K562 (cell line): ENCODE results near the gene E2F2. TPM values are rescaled to one million over a fixed set of nuclear protein-coding genes. Genes with fewer than 3 reads are reported as not detected.
A peak's percentile ranks its signal among the peaks of the same experiment; 100 is the strongest.

Source experiments
- DDX20 ChIP-seq: fragments of 450-650 bp; IDR thresholded peaks from 2 replicates; pipeline ENCODE4 v1.6.1; 2016; ENCODE audit warnings: missing genetic modification characterization, low read depth, mild to moderate bottlenecking, missing compliant biosample characterization, moderate library complexity
- EGR1 ChIP-seq: fragments of 450-650 bp; conservative IDR thresholded peaks from 2 replicates; pipeline ENCODE4 v1.6.1; 2017; ENCODE audit warnings: mild to moderate bottlenecking
- ETV5 ChIP-seq: sonication (generic); formaldehyde crosslinking; IDR thresholded peaks from 2 replicates; pipeline ENCODE4 v1.4.0; 2020; ENCODE audit warnings: low read depth, mild to moderate bottlenecking, missing genetic modification reagents
- HNRNPLL ChIP-seq: fragments of 200-400 bp; formaldehyde crosslinking; IDR thresholded peaks from 2 replicates; pipeline ENCODE4 v1.6.1; 2017; ENCODE audit warnings: low read length, low read depth, mild to moderate bottlenecking; ENCODE audit not compliant: poor library complexity, severe bottlenecking
- KHSRP ChIP-seq: fragments of 450-650 bp; IDR thresholded peaks from 2 replicates; pipeline ENCODE4 v1.6.1; 2017
- MEF2D ChIP-seq: conservative IDR thresholded peaks from 2 replicates; pipeline ENCODE4 v1.6.1; 2016; ENCODE audit warnings: low read depth, missing genetic modification characterization, missing compliant biosample characterization
- MIER1 ChIP-seq: fragments of 450-650 bp; IDR thresholded peaks from 2 replicates; pipeline ENCODE4 v1.6.1; 2016; ENCODE audit warnings: antibody characterized with exemption, mild to moderate bottlenecking, low read depth
- NCOA1 ChIP-seq: fragments of 450-650 bp; IDR thresholded peaks from 2 replicates; pipeline ENCODE4 v1.6.1; 2016; ENCODE audit warnings: low read depth
- NONO ChIP-seq, 2 experiments: fragments of 200-400 bp in 1 of 2; fragments of 450-650 bp in 1 of 2; formaldehyde crosslinking in 1 of 2; IDR thresholded peaks; 2 replicates each; pipeline ENCODE4 v1.6.1; 2017; ENCODE audit warnings: low read depth in 2 of 2, mild to moderate bottlenecking in 2 of 2, moderate library complexity in 2 of 2, low read length in 1 of 2
- POLR2AphosphoS5 ChIP-seq: IDR thresholded peaks from 2 replicates; pipeline ENCODE4 v1.6.1; 2011; ENCODE audit warnings: mild to moderate bottlenecking, low read depth, low read length, moderate library complexity; ENCODE audit not compliant: control insufficient read depth, insufficient read depth
- POLR2H ChIP-seq: IDR thresholded peaks from 2 replicates; pipeline ENCODE4 v1.6.1; 2016; ENCODE audit warnings: missing genetic modification characterization, low read depth, mild to moderate bottlenecking, control low read depth, missing compliant biosample characterization, moderate library complexity
- SAFB ChIP-seq: fragments of 200-400 bp; formaldehyde crosslinking; IDR thresholded peaks from 2 replicates; pipeline ENCODE4 v1.6.1; 2017; ENCODE audit warnings: low read depth, low read length, borderline replicate concordance
- SIN3A ChIP-seq, 2 experiments: fragments of 150-350 bp in 1 of 2; IDR thresholded peaks; 2 replicates each; pipeline ENCODE4 v1.6.1; 2011 to 2016; ENCODE audit warnings: borderline replicate concordance in 2 of 2, low read depth in 2 of 2, low read length in 2 of 2, mild to moderate bottlenecking in 2 of 2, moderate library complexity in 2 of 2; ENCODE audit not compliant: control insufficient read depth in 1 of 2
- SMAD2 ChIP-seq: fragments of 150-350 bp; IDR thresholded peaks from 2 replicates; pipeline ENCODE4 v1.6.1; 2014; ENCODE audit warnings: low read depth, mild to moderate bottlenecking, low read length
- TBL1XR1 ChIP-seq, 2 experiments: IDR thresholded peaks; 2 replicates each; pipeline ENCODE4 v1.6.1; 2012; ENCODE audit warnings: improper control_type of control experiment in 2 of 2, low read length in 2 of 2, mild to moderate bottlenecking in 1 of 2
- ZBTB12 ChIP-seq: fragments of 250-450 bp; sonication (Bioruptor Pico); IDR thresholded peaks from 2 replicates; pipeline ENCODE4 v1.4.0; 2020
- ZNF407 ChIP-seq: fragments of 450-650 bp; IDR thresholded peaks from 2 replicates; pipeline ENCODE4 v1.6.1; 2016; ENCODE audit warnings: low read depth
- polyA plus RNA-seq, 8 experiments: library from polyadenylated mRNA; depleted of rRNA in 4 of 8; stranded (reverse) in 5 of 8; unstranded in 3 of 8; fragments of >200 nt; fragmentation: Nextera tagmentation in 2 of 8; fragmentation: Illumina TruSeq in 1 of 8; extraction: Ambion mirVana in 2 of 8; extraction: Trizol in 1 of 8; gene quantifications; 2 replicates each; pipeline versions ENCODE4 v1.2.1 to v1.2.3, GENCODE V29; 2011 to 2014; ENCODE audit warnings: inconsistent platforms in 1 of 8, missing spikeins in 1 of 8
- total RNA-seq, 7 experiments: library from RNA; depleted of rRNA in 6 of 7; stranded (reverse); fragments of >200 nt in 6 of 7; fragmentation: Illumina TruSeq in 2 of 7; extraction: Trizol in 2 of 7; gene quantifications; 2 replicates each; pipeline versions ENCODE4 v1.2.1 to v1.2.3, GENCODE V29; 2011 to 2021; ENCODE audit warnings: low replicate concordance in 1 of 7
- TF ChIP-seq, protein P1 (sequence below): fragments of 450-650 bp; IDR thresholded peaks from 2 replicates; pipeline ENCODE4 v1.6.1; 2016; ENCODE audit warnings: antibody characterized with exemption

E2F2 gene
- total and polyA plus RNA-seq, 9 of the 15 experiments (the other 6 are each of a cell fraction or from before 2014, with no cell fraction given), result 3.1 to 25.3 (median 11.4) TPM

- TF ChIP-seq, protein P1, sequence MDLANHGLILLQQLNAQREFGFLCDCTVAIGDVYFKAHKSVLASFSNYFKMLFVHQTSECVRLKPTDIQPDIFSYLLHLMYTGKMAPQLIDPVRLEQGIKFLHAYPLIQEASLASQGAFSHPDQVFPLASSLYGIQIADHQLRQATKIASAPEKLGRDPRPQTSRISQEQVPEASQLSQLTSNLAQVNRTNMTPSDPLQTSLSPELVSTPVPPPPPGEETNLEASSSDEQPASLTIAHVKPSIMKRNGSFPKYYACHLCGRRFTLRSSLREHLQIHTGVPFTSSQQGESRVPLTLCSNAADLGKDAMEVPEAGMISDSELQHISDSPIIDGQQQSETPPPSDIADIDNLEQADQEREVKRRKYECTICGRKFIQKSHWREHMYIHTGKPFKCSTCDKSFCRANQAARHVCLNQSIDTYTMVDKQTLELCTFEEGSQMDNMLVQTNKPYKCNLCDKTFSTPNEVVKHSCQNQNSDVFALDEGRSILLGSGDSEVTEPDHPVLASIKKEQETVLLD, result no peak
- TF ChIP-seq SMAD2 (no peak), DDX20 (tag) (no peak), POLR2AphosphoS5 (no peak), SIN3A (IDR thresholded peaks at IDR 0.05; ENCODE audit: borderline replicate concordance in 2 of 2, control insufficient read depth in 1 of 2, low read depth in 2 of 2, low read length in 2 of 2) (no peak), SAFB (no peak; the same call in 1 of the 2 replicates), EGR1 (0 out of 2 replicates have a peak, but pooled peaks have one; percentile 28), ZBTB12 (CRISPR knock-in tag) (no peak), KHSRP (no peak), NCOA1 (no peak), HNRNPLL (peak; percentile 41), ZNF407 (no peak), ETV5 (CRISPR knock-in tag) (no peak), MEF2D (no peak), TBL1XR1 (IDR thresholded peaks at IDR 0.05; ENCODE audit: low read length in 2 of 2) (no peak), MIER1 (no peak), POLR2H (no peak), NONO (IDR thresholded peaks at IDR 0.05; ENCODE audit: low read depth in 2 of 2, low read length in 1 of 2) (0 out of 4 replicates have a peak, but pooled peaks of 1 of the 2 experiments have one; percentile 25)
Measured at GRCh38 chr1:23567996-23568607, 37.1 kb upstream of the E2F2 start (continued).
